ENCODE results near the gene KANSL1L.
"Not testable (repeated sequence)": the region's sequence is repeated elsewhere in the genome, so short reads cannot be mapped to it uniquely, and the experiment has no call there.

KANSL1L gene

DNA sequence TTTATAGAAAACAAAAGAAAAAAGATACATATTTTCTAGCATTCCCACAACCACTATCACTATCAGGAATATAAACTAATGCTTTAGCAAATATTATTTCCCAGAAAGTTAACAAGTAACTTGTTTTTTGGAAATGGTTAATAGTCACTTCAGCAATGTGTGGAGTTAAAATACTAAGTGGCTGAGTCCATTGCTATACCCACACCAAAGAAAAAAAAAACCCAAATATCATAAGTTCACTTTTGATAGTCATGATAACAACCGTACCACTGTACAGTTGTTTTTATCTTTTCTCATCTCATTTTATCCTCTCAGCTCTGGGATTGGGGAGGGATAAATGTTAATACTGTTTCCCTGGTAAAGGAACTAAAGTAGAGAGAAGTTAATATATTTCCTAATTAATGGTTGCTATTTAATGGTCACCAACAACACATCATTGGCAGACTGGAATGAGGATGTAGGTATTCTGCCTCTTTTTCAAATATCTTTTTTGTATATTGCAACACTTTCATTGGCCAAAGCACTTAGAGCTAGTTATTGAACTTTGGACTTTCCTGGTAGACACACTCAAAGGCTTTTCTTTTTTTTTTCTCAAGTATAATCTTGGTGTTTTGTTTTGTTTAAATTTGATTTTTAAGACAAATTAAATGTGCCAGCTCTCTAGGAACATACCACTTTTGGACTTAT, 18.4 kb upstream of the KANSL1L start:
- in situ Hi-C loops (cut with HindIII; ENCODE audit: low pct_unique_long_range_greater_than_20kb, low sequenced_read_pairs) = no loop called here
- no peak for TF ChIP-seq JUND (IDR thresholded peaks at IDR 0.05; ENCODE audit: low read depth)

GRCh38 chr2:210188755-210189154, 17.5 kb upstream of the KANSL1L start:
- in situ Hi-C loops (cut with HindIII; ENCODE audit: low pct_unique_long_range_greater_than_20kb, low sequenced_read_pairs) = no loop called here
- no peak for TF ChIP-seq JUND (IDR thresholded peaks at IDR 0.05; ENCODE audit: low read depth)
- no peak for DNase-seq (ENCODE audit: low read depth in 1 of 2, low spot score in 1 of 2)

More for the DNA sequence above, 18.4 kb upstream of the KANSL1L start:
- DNase-seq (ENCODE audit: low read depth in 1 of 2, low spot score in 1 of 2) = no peak

- no peak for TF ChIP-seq JUND (IDR thresholded peaks at IDR 0.05; ENCODE audit: low read depth)
These were observed 17.0 kb upstream of the KANSL1L start for GRCh38 chr2:210188190-210188589.

GRCh38 chr2:210183936-210184335, 12.7 kb upstream of the KANSL1L start:
- DNase-seq (ENCODE audit: low read depth in 1 of 2, low spot score in 1 of 2); in situ Hi-C loops (cut with HindIII; ENCODE audit: low pct_unique_long_range_greater_than_20kb, low sequenced_read_pairs): not testable (repeated sequence)

More at GRCh38 chr2:210188190-210188589, 17.0 kb upstream of the KANSL1L start:
- in situ Hi-C loops (cut with HindIII; ENCODE audit: low pct_unique_long_range_greater_than_20kb, low sequenced_read_pairs) = no loop called here
- no peak for DNase-seq (ENCODE audit: low read depth in 1 of 2, low spot score in 1 of 2)

DNA sequence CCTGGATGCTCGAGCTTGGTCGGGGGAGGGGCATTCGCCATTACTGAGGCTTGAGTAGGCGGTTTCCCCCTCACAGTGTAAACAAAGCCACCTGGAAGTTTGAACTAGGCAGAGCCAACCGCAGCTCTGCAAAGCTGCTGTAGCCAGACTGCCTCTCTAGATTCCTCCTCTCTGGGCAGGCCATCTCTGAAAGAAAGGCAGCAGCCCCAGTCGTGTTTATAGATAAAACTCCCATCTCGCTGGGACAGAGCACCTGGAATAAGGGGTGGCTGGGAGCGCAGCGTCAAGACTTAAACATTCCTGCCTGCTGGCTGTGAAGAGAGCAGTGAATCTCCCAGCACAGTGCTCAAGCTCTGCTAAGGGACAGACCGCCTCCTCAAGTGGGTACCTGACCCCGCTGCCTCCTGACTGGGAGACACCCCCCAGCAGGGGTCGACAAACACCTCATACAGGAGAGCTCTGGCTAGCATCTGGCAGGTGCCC, 10.4 kb upstream of the KANSL1L start:
- DNase-seq (ENCODE audit: low read depth in 1 of 2, low spot score in 1 of 2) = not testable (repeated sequence)

DNA sequence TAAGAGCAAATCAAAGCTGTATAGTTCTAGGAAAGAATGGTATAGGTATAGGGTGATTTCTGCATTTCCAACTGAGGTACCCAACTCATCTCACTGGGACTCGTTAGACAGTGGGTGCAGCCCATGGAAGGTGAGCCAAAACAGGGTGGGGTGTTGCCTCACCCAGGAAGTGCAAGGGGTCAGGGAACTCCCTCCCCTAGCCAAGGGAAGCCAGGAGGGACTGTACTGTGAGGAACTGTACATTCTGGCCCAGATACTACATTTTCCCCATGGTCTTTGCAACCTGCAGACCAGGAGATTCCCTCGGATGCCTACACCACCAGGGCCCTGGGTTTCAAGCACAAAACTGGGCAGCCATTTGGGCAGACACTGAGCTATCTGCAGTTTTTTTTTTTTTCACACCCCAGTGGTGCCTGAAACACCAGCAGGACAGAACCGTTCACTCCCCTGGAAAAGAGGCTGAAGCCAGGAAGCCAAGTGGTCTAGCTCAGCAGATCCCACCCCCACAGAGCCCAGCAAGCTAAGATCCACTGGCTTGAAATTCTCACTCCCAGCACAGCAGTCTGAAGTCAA, 9.9 kb upstream of the KANSL1L start:
- in situ Hi-C loops (cut with HindIII; ENCODE audit: low pct_unique_long_range_greater_than_20kb, low sequenced_read_pairs); DNase-seq (ENCODE audit: low read depth in 1 of 2, low spot score in 1 of 2): not testable (repeated sequence)

More for the DNA sequence above, 10.4 kb upstream of the KANSL1L start:
- in situ Hi-C loops (cut with HindIII; ENCODE audit: low pct_unique_long_range_greater_than_20kb, low sequenced_read_pairs) = not testable (repeated sequence)

- DNase-seq (ENCODE audit: low read depth in 1 of 2, low spot score in 1 of 2) = peak in 1 of 2 experiments; percentile 33
- in situ Hi-C loops (cut with HindIII; ENCODE audit: low pct_unique_long_range_greater_than_20kb, low sequenced_read_pairs) = no loop called here
- no peak for TF ChIP-seq JUND (IDR thresholded peaks at IDR 0.05; ENCODE audit: low read depth)
These were observed 9.3 kb upstream of the KANSL1L start for GRCh38 chr2:210180477-210180876.

DNA sequence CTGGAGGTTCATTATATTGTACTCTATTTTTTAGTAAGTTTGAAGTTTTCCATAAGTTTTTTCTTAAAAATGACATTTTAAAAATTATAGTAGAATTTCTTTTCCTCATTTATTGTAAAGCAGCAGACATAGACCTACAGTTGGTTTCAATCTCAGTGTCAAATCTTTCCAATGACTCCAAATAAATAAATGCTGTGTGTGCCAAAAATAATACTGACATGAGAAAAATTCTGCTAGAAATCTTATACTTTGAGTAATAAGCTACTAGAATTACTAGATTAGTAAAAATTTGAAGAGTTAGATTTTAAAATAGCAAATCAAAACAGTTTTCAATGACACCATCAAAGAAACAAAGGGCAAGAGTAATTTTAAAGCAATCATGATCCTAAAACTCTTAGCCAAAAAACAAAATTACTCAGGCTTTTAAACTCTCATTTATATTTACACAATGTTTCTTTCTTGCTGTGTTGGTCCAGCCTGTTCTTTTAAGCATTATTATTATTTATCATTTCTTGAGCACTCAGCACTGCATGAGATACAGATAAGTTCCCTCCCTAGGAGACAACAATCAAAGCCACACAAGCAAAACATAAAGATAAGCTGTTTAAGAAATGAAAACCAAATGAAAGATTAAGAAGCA, 8.3 kb upstream of the KANSL1L start:
- in situ Hi-C loops (cut with HindIII; ENCODE audit: low pct_unique_long_range_greater_than_20kb, low sequenced_read_pairs) = no loop called here
- no peak for TF ChIP-seq JUND (IDR thresholded peaks at IDR 0.05; ENCODE audit: low read depth)
- DNase-seq (ENCODE audit: low read depth in 1 of 2, low spot score in 1 of 2) = no peak

GRCh38 chr2:210177769-210178168, 6.6 kb upstream of the KANSL1L start:
- no peak for TF ChIP-seq JUND (IDR thresholded peaks at IDR 0.05; ENCODE audit: low read depth)
- in situ Hi-C loops (cut with HindIII; ENCODE audit: low pct_unique_long_range_greater_than_20kb, low sequenced_read_pairs) = no loop called here
- DNase-seq (ENCODE audit: low read depth in 1 of 2, low spot score in 1 of 2) = no peak

DNA sequence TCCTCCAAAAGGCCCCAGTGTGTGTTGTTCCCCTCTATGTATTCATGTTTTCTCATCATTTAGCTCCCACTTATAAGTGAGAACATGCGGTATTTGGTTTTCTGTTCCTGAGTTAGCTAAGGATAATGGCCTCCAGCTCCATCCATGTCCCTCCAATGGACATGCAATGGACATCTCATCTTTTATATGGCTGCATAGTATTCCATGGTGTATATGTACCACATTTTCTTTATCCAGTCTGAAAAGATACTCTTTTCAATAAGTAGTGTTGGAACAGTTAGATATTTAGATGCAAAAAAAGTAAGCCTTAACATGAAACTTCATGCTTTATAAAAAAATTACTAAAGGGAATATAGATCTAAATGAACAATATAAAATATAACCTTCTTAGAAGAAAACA, 5.9 kb upstream of the KANSL1L start:
- in situ Hi-C loops (cut with HindIII; ENCODE audit: low pct_unique_long_range_greater_than_20kb, low sequenced_read_pairs); DNase-seq (ENCODE audit: low read depth in 1 of 2, low spot score in 1 of 2): not testable (repeated sequence)

- DNase-seq (ENCODE audit: low read depth in 1 of 2, low spot score in 1 of 2) = no peak
- no peak for TF ChIP-seq JUND (IDR thresholded peaks at IDR 0.05; ENCODE audit: low read depth)
- in situ Hi-C loops (cut with HindIII; ENCODE audit: low pct_unique_long_range_greater_than_20kb, low sequenced_read_pairs) = no loop called here
These were observed 2.9 kb upstream of the KANSL1L start for GRCh38 chr2:210174086-210174485.

GRCh38 chr2:210172219-210172575, 988 bp upstream of the KANSL1L start:
- no peak for DNase-seq (ENCODE audit: low read depth in 1 of 2, low spot score in 1 of 2)
- in situ Hi-C loops (cut with HindIII; ENCODE audit: low pct_unique_long_range_greater_than_20kb, low sequenced_read_pairs) = no loop called here
- TF ChIP-seq JUND (IDR thresholded peaks at IDR 0.05; ENCODE audit: low read depth) = no peak

All from T47D (cell line).